Muscle of arm (tissue), 12 donors: Measurements from ENCODE around the gene MACROD1. TPM values are rescaled to one million over a fixed set of nuclear protein-coding genes. Genes with fewer than 3 reads are reported as not detected.

Source experiments
- DNase-seq: peaks from one replicate; pipeline ENCODE4 v3.0.0-alpha.2; 2013
- polyA plus RNA-seq, 12 donors: library from polyadenylated mRNA; unstranded; fragments of 120-200 nt; gene quantifications; one replicate each; pipeline ENCODE4 v1.2.1, GENCODE V29; 2013; ENCODE audit not compliant: insufficient read length in 12 of 12

MACROD1 gene
- polyA plus RNA-seq, 12 donors = 41.1 to 129 (median 55.2) TPM; not detected in 1

DNA sequence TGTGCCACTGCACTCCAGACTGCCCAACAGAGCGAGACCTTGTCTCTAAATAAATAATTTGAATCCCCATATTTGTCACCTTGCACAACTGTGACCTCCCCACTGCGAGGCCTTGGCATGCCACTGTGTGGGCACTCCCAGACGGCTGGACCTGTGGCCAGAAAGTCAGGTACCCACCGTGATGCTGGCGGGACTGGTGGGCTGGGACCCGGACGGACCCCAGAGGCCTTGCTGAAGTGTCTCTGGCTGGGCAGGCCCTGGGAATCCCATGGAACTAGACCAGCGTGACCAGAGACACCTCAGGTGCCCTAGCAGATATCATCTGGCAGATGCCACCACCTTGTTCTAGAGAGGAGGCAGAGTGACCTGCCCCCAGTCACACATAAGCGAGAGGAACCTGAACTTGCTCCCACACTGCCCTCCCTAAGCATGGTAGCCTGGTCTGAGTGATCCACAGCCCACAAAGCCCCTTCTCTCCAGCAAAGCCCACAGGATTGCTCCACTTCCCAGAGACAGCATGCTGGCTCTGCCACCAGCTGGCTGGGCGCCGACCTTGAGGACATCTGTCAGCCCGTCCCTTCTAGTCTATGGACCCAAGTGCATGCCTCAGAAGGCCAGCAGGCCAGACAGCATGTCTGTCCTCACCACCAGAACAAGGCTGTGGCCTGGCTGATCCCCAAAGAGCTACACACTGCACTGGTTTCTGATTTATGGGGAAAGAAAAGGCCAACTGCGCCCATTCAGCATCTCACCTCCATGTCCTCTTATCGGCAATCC, 9.5 kb downstream of the MACROD1 start:
- DNase-seq = no peak

DNA sequence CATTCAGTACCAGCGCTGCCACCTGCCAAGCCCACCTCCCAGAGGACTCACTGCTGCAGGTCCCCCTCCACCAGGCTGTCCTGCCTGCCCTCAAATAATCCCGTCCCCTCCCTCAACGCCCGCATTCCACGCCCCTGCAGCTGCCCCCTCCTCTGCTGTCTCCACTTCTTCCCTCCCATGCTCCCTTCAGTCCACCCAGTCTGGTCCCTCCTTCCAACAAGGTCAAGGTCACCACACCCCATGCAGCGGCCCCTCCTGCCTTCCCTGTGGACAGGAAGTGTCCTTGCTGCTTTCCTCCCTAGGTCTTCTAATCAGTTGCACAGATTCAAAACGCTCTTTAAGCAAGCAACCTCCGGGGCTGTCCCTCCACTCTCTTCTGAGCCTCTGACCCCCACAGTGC, 12.1 kb downstream of the MACROD1 start:
- no peak for DNase-seq

DNA sequence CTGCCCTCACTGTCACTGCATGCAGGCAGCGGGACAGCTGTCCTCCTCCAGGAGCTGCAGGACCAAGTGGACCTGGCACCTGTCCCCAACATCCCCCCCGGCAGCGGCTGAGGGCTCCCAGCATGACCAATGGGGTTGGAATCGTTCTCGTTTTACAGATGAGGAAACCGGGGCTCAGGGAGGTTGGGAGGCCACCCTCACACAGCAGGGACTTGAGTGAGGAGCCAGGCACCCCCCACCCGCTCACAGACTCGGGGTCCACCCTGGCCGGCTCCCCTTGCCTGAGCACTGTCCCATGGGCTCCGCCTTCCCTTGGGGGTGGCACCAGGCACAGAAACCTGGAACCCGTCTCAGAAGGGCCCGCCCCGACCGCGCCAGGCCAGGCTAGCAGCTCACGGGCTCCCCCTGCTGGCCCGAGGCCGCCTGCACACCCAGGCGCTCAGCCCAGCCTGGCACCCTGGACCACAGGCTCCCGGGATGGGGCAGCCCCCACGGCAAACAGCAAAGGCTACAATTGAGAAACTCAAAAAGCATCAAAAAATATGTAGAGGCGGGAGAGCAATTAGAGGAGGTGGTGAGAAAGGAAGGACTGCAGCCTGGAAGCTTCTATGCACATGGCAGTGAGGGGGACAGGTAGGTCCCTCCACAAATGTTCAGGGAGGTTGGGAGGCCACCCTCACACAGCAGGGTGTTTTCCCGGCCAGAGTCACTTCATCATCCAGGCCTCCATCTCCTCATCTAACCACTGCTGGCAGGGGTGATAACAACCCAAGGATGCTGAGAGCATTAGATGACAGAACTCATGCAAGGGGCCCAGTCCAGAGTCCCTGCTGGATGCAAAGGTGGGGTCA, 12.8 kb downstream of the MACROD1 start:
- peak; percentile 51 for DNase-seq

DNA sequence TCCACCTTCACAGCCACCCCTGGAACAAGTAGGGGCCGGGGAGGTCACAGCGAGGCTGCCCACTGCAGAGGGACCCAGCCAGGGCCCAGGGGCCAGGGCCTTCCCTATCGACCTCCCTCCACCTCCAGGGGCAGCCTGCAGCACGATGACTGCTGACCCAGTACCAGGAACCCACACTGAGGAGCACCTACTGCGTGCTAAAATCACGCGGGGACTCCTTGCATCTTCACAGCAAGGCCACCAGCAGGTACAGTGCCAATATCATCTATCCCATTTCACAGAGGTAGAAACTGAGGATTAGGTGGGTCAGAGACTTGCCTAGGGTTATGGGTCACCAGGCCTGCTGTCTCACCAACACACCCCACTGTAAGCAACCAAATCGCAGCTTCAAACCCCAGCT, 14.6 kb downstream of the MACROD1 start:
- no peak for DNase-seq

DNA sequence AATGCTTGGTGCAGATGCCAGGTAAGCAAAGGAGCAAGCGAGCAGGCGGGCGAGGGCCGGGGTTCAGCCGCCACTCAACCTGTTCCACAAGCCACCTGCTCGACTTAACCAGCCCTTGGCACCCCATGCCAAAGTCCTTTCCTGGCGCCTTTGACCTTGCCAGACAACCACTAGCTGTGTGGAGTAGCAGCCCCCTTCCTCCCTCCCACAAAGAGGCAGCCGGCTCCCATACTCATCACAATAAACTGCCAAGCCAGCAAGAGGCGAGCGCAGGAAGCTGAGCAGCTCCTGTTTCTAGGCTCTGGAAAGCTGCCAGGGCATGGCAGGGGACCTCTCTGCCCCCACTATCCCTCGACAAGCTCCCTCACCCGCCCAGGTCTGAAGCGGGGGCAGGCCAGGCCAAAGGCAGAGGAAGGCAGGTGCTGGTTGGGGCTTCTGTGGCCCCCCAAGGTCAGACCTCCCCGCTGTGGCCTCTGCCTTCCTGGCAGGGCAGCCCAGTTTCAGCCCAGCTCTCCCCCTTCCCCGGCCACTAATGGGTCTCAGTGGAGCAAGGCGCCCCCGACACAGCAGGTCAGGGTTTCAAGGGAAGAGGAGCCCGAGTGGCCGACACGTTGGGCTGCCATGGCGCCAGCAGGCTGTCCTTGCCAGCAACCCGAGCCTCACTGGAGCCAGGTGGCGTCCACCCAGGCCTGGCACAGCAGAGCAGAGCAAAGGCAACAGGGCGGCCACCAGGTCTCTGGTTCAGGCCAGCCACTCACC, 15.3 kb downstream of the MACROD1 start:
- DNase-seq = no peak

DNA sequence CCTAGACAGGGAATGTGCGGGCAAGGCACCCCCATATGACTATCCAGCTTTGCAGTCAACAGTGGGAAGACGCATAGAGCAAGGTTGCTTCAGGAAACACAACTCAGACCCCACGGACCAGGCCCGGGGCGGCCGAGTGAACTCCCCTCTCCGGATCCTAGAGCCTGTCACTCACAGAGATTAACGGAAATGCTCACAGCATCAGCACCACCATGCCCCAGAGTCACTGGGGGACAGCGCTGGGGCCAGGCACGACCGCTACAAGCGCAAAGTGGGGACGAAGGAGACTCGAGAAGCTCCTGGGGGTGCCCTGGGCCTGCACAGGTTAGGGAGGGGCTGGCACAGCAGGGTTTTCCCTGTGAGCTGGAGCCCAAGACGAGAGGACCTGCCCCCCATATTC, 15.9 kb downstream of the MACROD1 start:
- DNase-seq = no peak

DNA sequence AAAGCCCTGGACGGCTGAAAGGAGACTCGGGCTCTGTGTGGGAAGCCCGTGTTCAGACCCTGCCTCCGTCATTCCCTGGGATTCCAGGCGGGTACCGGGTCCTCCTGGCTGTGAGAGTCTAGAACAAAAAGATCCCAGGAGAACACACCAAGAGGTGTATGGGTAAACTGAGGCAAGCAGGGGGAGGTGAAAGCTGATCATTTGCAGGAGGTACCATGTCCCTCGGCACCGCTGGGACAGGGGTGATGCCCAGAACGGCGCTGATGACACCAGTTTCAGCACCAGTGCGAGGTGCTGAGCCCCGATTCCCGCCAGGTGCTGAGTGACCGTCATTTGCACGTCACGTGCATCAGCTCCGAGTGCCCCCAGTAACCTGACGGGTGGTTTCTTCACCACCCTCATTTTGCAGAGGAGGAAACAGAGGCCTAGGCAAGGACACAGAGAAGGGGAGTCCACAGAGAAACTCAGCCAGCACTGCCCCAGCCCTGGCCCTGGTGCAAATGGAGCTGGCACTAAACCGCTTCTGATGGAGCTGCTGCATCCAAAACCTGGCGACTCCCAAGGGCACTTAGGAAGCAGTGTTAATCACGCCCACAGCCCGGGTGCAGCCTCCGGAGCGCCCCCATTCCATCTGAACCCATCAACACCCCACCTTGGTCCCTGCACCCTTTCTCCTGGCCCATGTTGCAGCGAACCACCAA, 16.8 kb downstream of the MACROD1 start:
- DNase-seq = no peak

DNA sequence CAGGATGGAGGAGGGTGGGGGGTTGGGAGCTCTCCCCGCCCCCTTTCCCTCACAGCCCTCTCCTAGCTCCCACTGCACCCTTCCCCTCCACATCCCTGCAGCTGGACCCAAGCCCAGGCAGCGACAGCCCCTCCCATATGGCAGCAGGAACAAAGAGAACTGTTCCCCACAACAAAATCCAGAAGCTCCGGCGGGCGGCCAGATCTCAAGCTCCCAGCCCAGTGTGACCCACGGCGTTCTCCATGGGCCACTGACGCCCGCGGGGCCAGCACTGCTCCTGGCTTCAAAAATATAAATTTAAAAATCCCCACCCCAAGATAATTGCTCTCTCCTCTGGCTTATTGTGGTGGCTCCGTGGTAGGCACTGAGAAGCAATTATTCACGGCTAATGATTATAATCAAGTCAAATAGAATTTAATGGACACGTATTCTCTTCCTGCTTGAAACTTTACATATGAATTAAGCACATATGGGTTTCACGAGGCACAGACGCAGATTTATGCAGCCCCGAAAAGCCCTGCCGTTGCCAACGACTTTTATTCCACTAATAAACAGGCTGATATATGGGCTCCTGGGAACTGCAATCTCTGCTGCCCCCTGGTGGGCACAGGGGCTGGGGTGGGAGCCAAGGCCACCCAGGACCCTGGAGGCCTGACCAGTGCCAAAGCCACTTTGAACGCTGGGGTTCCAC, 17.5 kb downstream of the MACROD1 start:
- peak; percentile 82 for DNase-seq

DNA sequence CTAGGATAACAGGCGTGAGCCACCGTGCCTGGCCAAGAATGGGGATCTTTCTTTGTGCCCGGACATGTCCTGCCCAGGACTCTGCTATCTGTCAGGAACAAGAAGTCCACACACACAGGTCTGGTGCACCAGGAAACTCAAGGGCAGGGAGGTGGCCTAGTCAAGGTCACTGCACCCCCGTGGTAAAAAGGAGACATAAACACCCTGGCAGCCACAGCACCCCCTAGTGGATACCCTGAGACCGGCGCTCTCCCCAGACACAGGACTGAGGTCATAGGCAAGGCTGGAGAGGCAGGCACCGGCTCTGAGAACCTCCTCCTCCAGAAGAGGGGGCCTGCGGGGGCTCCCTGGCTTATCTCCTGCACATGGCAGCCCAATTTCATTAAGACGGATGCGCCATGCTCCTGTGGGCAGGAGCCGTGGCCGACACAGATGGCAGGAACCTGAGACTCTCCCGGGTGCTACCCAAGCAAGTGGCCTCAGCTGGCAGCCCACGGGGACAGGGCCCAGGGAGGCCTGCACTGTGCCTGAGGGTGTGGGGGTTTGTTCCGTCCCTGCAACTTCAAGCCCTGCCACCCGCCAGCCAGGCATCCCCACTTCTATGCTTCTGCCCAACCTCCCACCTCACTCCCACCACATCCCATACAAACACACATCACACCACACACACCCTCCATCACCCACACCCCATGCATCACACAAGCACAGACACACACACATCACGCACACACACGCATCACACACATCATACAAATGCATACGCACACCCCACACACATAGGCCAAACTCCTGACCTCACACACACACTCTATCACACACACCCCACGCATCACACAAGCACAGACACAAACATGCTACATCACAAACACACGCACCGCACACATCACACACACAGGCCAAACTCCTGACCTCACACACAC, 19.6 kb downstream of the MACROD1 start:
- DNase-seq = no peak

DNA sequence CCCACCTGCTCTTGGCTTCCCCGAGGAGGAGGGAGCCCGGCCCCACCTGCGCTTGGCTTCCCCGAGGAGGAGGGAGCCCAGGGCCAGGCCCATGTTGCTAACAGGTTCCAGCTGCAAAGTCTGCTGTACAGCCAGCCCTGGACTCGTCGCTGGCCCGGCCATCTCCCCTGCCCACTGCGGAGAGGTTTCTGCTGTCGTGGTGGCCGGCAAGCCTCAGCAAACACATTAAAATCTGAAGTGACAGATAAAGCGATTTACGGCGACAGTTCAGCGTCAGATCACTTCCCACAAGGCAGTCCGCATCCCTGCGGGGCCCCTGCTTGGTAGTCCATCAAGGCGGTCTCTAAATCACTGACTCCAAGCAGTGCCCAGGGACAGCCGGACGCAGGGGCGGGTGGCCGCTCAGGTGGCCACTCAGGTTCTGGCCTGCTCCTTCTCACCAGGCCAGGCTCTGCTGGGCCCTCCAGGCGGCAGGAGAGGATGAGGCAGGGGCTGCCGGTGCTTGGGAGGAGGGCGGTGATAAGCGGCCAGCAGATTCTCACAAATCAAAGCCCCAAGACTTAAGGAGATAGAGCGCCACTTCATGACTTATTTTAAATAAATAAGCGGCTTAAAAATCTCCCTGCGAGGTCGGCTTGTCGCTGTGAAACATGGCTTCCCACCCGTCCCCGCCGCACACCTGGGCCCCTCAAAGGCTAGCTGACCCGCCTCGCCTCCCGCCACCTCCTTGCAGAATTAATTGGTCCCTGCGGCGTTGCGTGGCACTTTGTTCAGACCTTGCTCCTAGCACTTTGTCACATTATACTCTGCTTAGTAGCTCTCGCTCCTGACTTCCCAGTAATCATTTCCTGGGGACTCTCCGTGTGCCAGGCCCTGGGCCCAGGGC, 21.1 kb downstream of the MACROD1 start:
- no peak for DNase-seq

DNA sequence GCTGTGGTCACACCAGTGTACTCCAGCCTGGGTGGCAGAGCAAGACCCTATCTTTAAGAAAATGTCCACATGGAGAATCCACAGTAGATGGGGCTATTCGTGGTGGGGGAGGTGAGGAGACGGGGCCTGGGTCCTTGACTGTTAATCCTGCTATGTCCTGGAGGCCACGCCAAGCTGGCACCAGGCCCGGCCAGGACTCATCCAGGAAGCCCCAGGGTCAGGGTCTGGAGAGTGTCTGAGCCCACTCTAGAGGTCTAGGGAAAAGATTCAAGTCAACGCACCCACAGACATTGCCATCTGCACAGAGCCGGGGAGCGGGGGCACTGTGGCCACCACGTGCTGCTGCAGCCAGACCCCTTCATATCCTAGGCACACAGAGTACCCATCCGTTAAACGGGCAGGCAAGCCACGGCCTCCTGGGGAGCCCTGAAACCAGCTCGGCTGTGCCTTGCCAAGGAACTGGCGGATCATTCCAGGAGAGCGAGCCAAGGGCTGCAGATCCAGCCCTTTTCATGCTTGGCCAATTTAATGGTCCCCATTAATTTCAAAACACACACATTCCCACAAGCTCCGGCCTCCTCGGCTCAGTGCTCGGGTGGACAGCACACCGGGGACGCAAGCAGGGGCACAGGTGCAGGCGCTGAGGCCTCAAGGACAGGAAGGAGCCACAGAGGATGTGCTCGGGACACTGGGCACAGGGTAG, 24.7 kb downstream of the MACROD1 start:
- no peak for DNase-seq

DNA sequence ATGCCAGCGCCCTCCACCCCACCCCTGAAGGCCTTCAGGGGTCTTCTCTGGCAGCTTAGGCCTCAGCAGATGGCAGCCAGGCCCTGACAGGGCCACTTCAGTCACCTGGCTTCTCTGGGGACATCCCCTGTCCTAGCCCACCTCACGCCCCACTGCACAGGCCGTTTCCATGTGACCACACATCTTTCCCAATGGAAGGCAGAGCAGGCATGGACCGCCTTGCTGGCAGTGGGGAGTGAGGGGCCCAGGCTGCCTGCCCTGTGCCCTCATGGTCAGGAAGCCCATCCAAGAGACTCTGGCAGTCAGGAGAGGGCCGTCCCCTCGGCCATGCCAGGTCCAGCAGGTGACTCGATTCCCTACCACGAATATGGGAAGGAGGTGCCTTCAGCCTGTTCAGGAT, 25.8 kb downstream of the MACROD1 start:
- no peak for DNase-seq

DNA sequence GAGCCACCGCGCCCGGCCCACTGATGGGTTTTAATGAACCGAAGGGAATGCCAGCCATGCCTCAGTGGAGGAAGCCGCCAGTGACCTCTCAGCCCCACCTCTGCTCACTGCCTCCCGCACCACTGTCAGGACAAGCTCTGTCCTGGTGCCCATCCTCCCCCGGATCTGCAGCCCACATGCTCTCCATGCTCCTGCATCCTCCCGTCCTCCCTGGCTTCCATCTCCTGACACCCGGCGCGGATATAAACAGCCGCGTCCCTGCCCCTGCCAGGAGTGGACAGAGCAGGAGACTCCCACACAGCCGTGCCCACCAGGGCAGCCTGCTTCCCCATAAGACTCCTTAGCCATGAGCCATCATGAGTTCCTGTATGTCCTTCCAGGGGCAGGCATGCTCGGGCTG, 26.9 kb downstream of the MACROD1 start:
- DNase-seq = no peak

DNA sequence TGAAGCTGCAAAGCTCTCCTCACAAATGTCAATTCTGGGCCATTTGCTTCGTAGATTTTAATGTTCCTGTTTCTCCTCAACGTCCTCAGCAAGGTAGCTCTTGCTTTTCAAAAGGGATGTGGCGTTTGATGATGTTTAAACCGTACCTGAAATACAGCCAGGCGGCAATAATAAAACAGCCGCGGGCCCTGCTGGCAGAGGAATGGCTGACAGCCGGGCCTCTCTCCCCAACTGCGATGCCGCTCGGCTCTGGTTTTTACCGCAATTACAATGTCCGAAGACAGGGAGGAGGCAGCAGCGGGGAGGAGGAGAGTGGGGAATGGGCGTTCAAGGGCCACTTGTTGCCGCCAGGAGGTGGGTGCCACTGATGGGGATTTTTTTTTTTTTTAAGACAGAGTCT, 27.5 kb downstream of the MACROD1 start:
- DNase-seq = no peak

DNA sequence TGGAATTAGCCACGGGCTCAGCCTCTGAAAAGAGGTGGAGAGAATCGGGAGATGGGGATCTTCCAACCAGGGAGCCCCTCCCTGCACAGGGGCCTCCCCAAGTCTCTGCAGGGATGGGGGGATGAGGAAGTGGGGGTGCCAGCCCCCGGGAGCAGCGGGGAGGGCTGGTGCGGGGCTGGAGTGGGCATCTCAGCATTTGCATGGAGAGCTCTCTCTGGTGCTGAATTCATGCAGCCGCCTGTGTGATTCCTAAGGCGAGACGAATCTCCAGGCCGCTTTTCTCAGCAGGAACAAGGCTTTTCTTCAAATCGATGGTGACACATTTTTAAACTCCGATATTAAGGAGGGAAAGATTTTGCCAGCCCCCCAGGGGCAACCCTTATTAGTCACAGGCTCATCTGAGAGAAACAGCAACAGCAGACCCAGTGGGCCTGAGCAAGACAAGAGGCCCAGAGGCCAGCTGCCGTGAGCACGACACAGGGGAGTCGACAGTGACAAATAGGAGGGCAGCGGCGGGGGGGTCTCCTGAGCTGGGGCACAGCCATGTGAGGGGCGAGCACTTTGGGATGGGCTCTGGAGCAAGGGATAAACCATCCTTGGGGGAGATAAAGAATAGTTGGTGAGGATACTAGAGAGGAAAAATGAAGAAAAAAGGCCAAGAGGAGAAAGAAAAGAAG, 29.0 kb downstream of the MACROD1 start:
- DNase-seq = no peak

DNA sequence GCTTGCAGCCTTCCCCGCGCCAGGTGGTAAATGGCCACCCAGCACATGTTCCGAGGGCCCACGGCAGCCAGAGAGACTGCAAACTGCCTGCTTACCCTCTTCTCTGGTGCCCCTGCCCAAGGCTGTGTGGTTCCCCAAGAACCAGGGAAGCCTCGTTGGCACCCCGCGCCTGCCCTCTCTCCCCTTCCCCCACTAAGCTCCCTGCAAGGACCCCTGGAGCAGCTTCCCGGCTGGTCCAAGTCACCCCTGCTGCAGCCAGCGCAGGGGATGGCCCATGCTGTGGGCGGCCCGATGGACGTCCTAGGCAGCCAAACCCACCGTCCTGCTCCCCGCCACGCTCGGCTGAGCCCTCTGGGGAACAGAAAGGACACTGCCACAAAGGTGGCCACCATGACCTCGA, 30.2 kb downstream of the MACROD1 start:
- no peak for DNase-seq

DNA sequence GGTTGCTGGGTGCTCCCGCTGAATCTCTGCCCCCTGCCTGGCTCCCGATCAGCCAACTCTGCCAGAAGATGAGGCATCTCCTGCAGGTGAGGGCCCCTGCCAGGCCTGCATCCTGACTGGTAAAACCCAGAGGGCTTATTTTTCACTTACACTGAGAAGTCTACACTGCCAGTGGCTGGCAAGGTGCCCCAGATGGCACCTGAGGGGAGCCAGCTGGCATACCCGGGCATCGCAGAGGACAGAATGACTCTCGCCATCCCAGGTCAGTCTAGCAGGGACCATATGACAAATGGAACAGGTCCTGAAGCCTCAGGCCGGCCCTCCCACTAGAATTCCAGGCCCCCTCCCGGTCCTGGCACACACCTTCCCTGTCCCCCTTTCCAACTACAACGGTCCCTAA, 30.9 kb downstream of the MACROD1 start:
- no peak for DNase-seq
